SK-MEL-5 (cell line): ENCODE results near the gene YJU2. TPM values are rescaled to one million over a fixed set of nuclear protein-coding genes. Genes with fewer than 3 reads are reported as not detected.

ENCODE experiments used
- DNase-seq: peaks from one replicate; pipeline ENCODE4 v3.0.0-alpha.2; 2016; ENCODE audit warnings: low read depth, low spot score
- in situ Hi-C: cut with HindIII; loops from 2 replicates; pipeline ENCODE4 v1.10.0; 2016; ENCODE audit warnings: low sequenced_read_pairs, high pct_unique_total_duplicates, low pct_unique_long_range_greater_than_20kb
- polyA plus RNA-seq, 2 experiments: library from polyadenylated mRNA; depleted of rRNA; stranded (reverse); fragments of >200 nt; gene quantifications; 2 replicates each; pipeline ENCODE4 v1.2.3, GENCODE V29; 2015
- total RNA-seq: library from RNA; depleted of rRNA; stranded (reverse); fragments of >200 nt; shearing (Covaris generic); gene quantifications from 2 replicates; pipeline ENCODE4 v1.2.3, GENCODE V29; 2014; rRNA removed

Gene YJU2
- total RNA-seq, result 20.2 and 20.9 TPM in 2 replicates
- 30.0 and 31.0 TPM in 2 replicates for polyA plus RNA-seq (2015; cell fraction: cytosol; rRNA removed)
- 5.4 and 7.2 TPM in 2 replicates for polyA plus RNA-seq (2015; cell fraction: nucleus; rRNA removed)

DNA sequence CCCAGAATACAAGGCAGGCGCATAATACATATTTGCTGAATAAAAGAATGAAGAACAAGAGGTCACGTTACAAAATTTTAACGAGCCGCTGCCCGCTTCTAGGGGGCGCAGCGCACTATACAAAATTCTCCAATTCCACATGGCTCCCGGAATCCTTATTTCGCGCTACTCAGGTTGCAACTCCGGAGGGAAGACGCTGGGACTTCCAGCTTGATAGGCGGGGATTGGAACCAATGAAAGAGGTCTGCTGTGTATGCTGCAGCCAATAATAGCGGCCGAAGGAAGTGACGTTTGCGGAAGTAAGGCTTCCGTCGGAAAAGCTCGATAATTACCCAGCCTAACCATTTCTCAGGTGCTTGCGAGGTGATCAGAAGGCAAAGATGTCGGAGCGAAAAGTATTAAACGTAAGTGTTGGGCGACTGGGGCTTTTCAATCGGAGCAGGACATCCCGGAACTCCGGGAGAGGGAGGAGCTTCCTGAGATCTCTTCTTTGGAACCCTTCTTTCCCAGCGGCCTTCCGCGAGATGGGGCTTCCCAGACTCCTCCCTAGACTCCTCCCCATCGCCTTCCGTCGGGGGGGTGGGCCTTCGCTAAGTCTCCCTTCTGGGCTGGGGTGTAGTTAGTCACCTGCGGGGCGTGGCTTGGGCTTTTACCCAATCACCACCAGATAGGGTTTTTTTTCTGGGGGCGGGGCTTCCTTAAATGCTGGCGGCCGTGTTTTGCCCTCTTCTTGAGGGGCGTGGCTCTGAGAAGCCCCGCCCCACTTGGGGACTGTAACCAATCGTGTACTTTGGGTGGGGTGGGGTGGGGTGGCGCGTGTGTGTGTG lies at the start of gene YJU2:
YJU2 (plus strand) TSS at position 314 of the 827 bp plus-strand sequence; CDS start at position 381, 67 bp downstream.
- in situ Hi-C loops, result no loop called here
- DNase-seq, result peak; percentile 98

DNA sequence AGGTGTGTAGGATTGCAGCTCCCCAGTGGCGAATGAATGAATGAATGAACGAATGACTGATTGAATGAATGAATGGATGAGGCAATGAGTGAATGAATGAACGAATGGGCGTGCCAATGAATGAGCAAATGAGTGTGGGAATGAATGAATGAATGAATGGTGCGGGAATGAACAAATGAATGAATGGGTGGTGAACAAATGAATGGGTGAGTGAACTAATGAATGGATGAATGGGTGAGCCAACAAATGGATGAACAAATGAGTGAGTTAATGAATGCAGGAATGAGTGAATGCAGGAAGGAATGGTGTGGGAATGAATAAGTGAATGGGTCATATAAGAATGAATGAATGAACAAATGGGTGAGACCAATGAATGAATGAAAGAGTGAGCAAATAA lies 49.7 kb upstream of the YJU2 start:
- DNase-seq, result no peak
- in situ Hi-C loops, result no loop called here

DNA sequence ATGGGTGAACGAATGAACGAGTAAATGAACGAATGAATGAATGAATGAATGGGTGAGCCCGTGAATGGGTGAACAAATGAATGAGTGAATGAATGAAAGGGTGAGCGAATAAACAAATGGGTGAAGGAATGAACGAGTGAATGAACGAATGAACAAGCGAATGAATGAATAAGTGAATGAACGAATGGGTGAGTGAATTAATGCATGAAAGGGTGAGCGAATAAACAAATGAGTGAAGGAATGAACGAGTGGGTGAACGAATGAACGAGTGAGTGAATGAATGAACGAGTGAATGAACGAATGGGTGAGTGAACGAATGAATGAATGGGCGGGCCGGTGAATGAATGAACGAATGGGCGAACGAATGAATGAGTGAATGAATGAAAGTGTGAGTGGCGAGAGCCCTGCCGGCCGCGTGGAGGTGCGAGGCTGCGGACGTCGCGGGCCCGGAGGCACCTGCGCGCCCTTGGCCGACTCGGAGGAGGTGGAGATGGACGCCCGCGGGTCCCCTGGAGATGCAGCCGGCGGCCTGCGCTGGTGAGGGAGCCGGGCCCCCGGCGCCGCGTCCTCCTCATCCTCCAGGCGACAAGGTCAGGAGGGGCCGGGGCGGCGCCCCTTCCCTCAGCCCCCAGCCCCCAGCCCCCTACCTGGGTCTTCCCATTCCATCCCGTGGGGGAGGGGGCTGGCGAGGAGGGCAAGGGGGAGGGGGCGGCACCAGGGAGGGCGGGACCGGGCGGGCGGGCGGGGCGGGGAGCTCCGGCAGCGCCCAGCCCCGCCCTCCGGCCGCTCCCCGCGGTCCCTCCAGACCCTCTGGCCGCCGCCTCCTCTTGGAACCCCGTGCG lies 49.0 kb upstream of the YJU2 start:
- in situ Hi-C loops, result no loop called here
- DNase-seq, result no peak

DNA sequence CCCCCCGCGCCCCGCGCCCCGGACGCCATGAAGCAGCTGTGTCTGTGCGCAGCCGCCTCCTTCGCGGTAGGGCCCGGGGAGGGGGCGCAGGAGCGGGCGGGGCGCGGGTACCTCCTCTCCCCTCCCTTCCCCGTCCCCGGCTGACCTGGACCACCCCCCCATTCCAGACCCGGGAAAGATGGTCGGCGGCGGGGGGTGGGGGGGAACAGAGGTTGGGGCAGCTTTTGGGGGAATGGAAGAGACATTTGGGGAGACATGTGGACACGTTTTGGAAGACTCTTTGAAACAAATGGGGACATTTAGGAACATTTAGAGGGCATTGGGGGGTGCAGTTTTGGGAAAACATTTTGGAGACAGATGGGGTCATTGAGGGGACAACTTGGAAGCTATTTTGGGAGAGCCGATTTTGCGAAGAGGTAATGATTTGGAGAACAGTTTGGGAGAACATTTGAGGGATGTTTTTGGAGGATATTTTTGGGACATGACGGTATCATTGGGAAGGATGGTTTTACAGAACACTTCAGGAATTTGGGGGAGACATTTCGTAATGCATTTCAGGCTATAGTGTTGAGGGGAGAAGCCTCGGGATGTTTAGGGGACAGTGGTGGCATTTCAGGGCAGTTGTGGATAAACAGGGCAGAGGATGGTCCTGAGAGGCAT lies 48.3 kb upstream of the YJU2 start:
- in situ Hi-C loops, result no loop called here
- DNase-seq, result no peak

DNA sequence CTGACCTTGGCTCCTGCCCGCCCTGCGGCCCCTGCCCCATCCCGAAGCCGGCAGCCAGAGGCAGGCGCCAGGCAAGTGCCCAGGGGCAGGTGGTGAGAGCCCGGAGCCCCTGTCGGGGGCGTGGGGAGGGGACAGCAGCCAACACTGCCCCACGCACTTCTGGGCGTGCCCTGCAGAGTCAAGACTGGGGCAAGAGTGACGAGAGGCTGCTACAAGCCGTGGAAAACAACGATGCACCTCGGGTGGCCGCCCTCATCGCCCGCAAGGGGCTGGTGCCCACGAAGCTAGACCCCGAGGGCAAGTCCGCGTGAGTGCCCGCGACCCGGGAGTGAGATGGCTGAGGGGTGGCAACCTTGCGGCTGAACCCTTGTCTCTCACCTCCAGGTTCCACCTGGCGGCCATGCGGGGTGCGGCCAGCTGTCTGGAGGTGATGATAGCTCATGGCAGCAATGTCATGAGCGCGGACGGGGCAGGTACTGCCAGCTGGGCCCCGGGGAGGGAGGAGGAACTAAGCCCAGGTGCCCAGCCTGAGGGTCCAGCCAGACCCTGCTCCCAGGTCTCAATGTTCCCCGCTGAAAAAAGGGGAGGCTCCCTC lies 47.1 kb upstream of the YJU2 start:
- in situ Hi-C loops, result loop anchor here (25.0 kb wide), 1 partner anchor 212 kb away; the partner anchor contains the start of gene EEF2
- DNase-seq, result no peak

DNA sequence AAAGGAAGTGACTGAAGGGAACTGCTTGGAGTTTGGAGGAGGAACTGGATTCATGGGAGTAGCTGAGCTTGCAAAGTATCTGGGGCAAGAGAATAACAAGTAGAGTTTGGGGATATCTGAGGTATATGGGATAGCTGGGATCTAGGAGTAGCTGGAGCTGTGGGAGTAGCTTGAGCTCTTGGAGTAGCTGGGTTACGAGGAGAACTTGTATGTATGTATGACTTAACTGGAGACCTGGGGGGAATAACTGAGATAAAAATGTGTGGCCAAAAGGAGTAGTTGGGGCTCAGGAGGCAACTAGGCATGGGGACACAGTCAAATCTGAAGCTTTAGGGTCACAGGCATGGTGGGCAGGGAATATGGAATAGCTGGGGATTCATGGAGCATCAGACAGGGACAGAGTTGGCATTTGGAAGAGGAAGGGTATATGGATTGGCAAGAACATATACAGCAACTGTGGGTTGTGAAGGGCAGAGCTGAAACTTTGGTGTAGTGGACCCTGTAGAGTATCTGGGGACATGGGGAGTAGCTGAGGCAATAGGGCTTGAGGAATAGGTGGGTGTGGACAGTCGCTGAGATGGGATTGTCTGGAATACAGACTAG lies 45.8 kb upstream of the YJU2 start:
- in situ Hi-C loops, result loop anchor here (25.0 kb wide), 1 partner anchor 214 kb away; the partner anchor contains the start of gene EEF2
- DNase-seq, result no peak

DNA sequence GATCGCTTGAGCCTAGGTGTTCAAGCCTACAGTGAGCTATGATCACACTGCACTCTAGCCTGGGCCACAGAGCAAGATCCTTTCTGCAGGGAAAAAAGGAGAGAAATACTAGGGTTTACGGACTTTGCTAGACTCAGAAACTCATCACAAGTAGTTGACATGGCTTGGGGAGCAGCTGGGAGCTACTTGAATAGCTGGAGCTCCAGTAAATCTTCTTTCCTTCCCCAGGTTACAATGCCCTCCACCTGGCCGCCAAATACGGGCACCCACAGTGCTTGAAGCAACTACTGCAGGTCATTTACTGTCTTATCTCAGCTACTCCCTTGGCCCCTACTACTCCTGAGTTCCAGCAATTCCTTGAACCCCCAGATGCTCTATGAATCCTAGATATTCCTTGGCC lies 45.1 kb upstream of the YJU2 start:
- DNase-seq, result no peak
- in situ Hi-C loops, result loop anchor here (25.0 kb wide), 1 partner anchor 214 kb away; the partner anchor contains the start of gene EEF2

DNA sequence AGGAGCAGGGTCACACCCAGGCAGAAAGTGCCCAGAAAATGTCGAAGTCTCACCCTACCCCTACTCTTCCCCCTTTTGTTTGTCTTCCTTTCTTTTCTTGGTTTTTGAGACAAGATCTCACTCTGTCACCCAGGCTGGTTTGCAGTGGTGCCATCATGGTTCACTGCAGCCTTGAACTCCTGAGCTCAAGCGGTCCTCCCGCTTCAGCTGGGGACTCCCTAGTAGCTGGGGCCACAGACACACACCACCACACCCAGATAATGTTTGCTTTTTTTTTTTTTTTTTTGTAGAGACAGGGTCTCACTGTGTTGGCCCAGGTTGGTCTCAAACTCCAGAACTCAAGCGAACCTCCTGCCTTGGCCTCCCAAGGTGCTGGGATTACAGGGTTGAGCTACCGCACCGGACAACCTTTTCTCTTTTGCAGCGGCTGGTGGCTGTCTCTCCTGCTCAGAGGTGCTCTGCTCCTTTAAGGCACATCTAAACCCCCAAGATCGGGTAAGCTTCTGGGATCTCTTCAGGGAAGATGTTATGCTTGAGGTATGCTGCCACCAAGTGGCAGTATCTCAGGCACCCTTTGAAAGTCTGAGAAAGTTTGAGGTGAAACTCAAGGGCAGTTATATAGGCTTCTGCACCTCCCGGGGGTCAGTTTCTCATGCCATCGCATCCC lies 39.9 kb upstream of the YJU2 start:
- DNase-seq, result peak; percentile 62
- in situ Hi-C loops, result loop anchor here (25.0 kb wide), 1 partner anchor 220 kb away; the partner anchor contains the start of gene EEF2

DNA sequence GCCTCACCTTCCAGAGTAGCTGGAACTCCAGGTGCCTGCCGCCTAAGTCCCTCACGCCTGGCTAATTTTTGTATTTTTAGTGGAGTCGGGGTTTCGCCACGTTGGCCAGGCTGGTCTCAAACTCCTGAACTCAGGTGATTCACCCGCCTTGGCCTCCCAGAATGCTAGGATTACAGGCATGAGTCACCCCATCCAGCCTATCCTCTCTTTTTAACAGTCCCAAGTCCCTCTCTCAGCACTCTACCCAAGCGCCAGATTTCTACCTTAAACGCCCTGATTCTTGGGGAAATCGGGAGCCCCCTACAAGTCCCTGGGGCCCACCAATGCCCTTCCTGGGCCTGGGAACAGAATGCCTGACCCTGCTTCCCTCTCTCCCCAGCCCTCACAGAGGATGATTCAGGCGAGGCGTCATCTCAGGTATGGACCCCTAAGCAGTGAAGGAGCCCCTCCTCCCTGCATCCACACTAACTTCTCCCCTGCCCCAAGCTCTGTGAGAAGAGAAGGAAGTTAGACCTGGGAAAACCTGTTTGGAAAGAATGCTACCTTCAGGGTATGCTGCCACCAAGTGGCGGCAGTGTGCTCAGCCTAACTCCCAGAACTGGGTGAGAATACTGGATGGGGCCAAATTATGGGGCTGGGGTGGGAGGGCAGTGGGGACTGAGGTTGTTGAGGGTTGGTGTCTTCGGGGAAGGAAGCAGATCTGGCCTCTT lies 38.3 kb upstream of the YJU2 start:
- in situ Hi-C loops, result loop anchor here (25.0 kb wide), 1 partner anchor 221 kb away; the partner anchor contains the start of gene EEF2

DNA sequence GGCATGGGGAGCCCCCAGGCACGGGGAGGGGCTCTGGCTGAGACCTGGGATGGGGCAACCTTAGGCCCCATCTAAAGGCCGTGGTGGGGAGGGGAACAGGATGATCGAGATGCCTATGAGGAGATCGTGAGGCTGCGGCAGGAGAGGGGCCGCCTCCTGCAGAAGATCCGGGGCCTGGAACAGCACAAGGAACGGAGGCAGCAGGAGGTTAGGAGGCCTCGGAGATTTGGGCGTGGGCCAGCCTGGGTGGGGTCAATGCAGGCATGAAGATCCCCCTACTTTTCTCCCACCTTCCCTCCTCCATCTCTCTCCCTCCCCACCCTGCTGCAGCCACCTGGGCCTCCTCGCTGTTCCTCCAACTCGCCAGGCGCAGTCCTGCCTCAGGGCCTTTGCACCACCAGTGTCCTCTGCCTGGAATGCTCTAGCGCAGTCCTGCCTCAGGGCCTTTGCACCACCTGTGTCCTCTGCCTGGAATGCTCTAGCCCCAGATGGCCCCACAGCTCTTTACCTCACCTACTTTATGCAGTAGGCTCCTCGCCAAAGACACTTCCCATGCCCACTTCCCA lies 36.6 kb upstream of the YJU2 start:
- in situ Hi-C loops, result loop anchor here (25.0 kb wide), 1 partner anchor 223 kb away; the partner anchor contains the start of gene EEF2
- no peak for DNase-seq

More for the DNA sequence above, 38.3 kb upstream of the YJU2 start:
- DNase-seq, result peak; percentile 41

DNA sequence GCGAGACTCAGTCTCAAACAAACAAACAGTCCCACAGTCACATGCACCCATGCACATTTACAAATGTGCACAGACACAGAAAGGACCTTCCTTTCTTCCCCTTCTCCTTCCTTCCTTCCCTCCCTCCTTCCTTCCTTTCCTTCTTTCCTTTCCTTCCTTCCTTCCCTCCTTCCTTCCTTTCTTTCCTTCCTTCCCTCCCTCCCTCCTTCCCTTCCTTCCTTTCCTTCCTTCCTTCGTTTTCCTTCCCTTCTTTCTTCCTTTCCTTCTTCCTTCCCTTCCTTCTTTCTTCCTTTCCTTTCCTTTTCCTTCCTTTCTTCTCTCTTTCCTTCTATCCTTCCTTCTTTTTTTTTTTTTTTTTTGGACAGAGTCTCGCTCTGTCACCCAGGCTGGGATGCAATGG lies 33.8 kb upstream of the YJU2 start:
- no peak for DNase-seq
- in situ Hi-C loops, result loop anchor here (25.0 kb wide), 1 partner anchor 226 kb away; the partner anchor contains the start of gene EEF2

DNA sequence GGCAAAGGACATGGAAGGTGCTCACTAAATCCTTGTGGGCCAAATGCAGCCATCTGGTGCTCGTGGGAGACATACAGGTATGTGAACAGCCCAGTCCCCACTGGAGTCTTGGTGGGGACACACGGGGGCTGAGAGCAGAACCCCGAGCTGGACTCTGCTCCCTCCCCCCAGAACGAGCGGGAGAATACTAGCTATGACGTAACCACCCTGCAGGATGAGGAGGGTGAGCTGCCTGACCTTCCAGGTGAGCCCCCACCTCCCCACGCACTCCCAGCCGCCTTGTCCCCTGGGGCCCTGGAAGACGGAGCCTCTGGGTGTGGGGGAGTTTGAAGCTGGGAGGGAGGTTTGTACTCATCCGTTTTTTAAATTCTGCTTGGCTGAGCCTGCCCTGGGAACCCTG lies 31.1 kb upstream of the YJU2 start:
- in situ Hi-C loops, result loop anchor here (25.0 kb wide), 1 partner anchor 229 kb away; the partner anchor contains the start of gene EEF2
- DNase-seq, result no peak

DNA sequence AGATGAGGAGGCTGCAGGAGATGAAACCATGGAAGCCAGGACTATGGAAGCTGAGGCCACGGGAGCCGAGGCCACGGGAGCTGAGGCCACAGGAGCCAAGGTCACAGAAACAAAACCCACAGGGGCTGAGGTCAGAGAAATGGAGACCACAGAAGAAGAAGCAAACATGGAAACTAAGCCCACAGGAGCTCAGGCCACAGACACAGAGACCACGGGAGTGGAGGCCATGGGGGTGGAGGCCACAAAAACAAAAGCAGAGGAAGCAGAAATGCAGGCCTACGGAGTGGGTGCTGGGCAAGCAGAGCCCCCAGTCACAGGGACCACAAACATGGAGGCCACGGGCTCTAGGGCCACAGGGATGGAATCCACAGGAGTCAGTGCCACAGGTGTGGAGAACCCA lies 30.0 kb upstream of the YJU2 start:
- DNase-seq, result no peak
- in situ Hi-C loops, result loop anchor here (25.0 kb wide), 1 partner anchor 230 kb away; the partner anchor contains the start of gene EEF2

DNA sequence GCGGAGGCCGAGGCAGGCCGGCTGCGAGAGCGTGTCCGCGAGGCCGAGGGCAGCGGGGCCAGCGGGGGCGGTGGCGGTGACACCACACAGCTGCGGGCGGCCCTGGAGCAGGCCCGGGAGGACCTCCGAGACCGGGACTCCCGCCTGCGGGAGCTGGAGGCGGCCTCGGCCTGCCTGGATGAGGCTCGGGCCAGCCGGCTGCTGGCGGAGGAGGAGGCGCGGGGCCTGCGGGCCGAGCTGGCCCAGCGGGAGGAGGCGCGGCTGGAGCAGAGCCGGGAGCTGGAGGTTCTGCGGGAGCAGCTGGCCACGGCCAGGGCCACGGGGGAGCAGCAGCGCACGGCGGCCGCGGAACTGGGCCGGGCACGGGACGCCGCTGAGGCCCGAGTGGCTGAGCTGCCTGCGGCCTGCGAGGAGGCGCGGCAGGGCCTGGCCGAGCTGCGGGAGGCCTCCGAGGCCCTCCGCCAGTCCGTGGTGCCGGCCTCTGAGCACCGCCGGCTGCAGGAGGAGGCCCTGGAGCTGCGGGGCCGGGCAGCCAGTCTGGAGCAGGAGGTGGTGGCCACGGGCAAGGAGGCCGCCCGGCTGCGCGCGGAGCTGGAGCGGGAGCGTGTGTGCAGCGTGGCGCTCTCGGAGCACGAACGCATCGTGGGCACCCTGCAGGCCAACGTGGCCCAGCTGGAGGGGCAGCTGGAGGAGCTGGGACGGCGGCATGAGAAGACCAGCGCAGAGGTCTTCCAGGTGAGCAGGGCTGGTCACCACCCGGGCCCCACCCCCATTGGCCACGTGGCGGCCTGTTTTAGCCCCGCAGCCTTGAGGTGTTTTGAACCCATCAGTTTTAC lies 29.2 kb upstream of the YJU2 start:
- no peak for DNase-seq
- in situ Hi-C loops, result loop anchor here (25.0 kb wide), 1 partner anchor 230 kb away; the partner anchor contains the start of gene EEF2
